Karpas-422 (cell line): Measurements from ENCODE around the gene ADAMTS17. TPM values are rescaled to one million over a fixed set of nuclear protein-coding genes. Genes with fewer than 3 reads are reported as not detected.
A peak's percentile ranks its signal among the peaks of the same experiment; 100 is the strongest.

ENCODE experiments used
- DNase-seq: peaks from one replicate; pipeline ENCODE4 v3.0.0-alpha.2; 2015
- H2AFZ ChIP-seq: fragments of 200-600 bp; sonication (generic); 2 replicates; pipeline ENCODE4 v1.6.1; 2014; ENCODE audit warnings: antibody characterized with exemption, low read length, mixed read lengths
- H3K27ac ChIP-seq: fragments of 200-600 bp; sonication (generic); 2 replicates; pipeline ENCODE4 v1.5.1; 2014; ENCODE audit warnings: mild to moderate bottlenecking, low read length, moderate library complexity
- H3K27me3 ChIP-seq: fragments of 200-600 bp; sonication (generic); 2 replicates; pipeline ENCODE4 v1.6.1; 2014; ENCODE audit warnings: low read length, mixed read lengths
- H3K36me3 ChIP-seq: fragments of 200-600 bp; sonication (generic); 2 replicates; pipeline ENCODE4 v1.6.1; 2014; ENCODE audit warnings: low read length, mixed read lengths; ENCODE audit not compliant: insufficient read depth
- H3K4me1 ChIP-seq: fragments of 200-600 bp; sonication (generic); 2 replicates; pipeline ENCODE4 v1.6.1; 2014; ENCODE audit warnings: mild to moderate bottlenecking, low read length, mixed read lengths
- H3K4me2 ChIP-seq: fragments of 200-600 bp; sonication (generic); 2 replicates; pipeline ENCODE4 v1.6.1; 2014; ENCODE audit warnings: low read length, low read depth, mild to moderate bottlenecking; ENCODE audit not compliant: poor library complexity, severe bottlenecking
- H3K4me3 ChIP-seq: fragments of 200-600 bp; sonication (generic); 2 replicates; pipeline ENCODE4 v1.5.1; 2014; ENCODE audit warnings: mild to moderate bottlenecking, antibody characterized with exemption, low read length, mixed read lengths
- H3K79me2 ChIP-seq: fragments of 200-600 bp; sonication (generic); 2 replicates; pipeline ENCODE4 v1.6.1; 2014; ENCODE audit warnings: mild to moderate bottlenecking, low read length, mixed read lengths
- H3K9ac ChIP-seq: fragments of 200-600 bp; sonication (generic); 2 replicates; pipeline ENCODE4 v1.6.0; 2014; ENCODE audit warnings: low read length
- H3K9me2 ChIP-seq: fragments of 200-600 bp; sonication (generic), shearing (Covaris generic); replicated peaks from 2 replicates; pipeline ENCODE4 v1.6.0; 2014; ENCODE audit warnings: mild to moderate bottlenecking, low read length, moderate library complexity; ENCODE audit not compliant: insufficient read depth
- H3K9me3 ChIP-seq: fragments of 300-700, 200-600 bp; sonication (generic); 2 replicates; pipeline ENCODE4 v1.6.1; 2014; ENCODE audit warnings: low read length, mixed read lengths
- H4K20me1 ChIP-seq: fragments of 200-600 bp; sonication (generic); 2 replicates; pipeline ENCODE4 v1.6.1; 2014; ENCODE audit warnings: mild to moderate bottlenecking, antibody characterized with exemption, low read length, low read depth; ENCODE audit not compliant: insufficient read depth
- total RNA-seq: library from RNA; depleted of rRNA; stranded (reverse); fragments of >200 nt; shearing (Covaris generic); gene quantifications from 2 replicates; pipeline ENCODE4 v1.2.3, GENCODE V29; 2014; ENCODE audit warnings: low replicate concordance

ADAMTS17 gene
- total RNA-seq, 1 experiment from 2014 or later, result not detected

- Histone ChIP-seq H3K36me3 (no peaks in the 10 kb centered on the region), H3K27me3 (no peaks in the 10 kb centered on the region), H3K27ac (no peak overlapping the region), H2AFZ (no peak overlapping the region), H3K9me2 (no peaks in the 10 kb centered on the region), H3K9ac (no peak overlapping the region), H3K4me1 (no peaks in the 10 kb centered on the region), H3K79me2 (no peaks in the 10 kb centered on the region), H3K4me2 (no peak overlapping the region), H4K20me1 (no peaks in the 10 kb centered on the region), H3K4me3 (no peak overlapping the region), H3K9me3 (no peaks in the 10 kb centered on the region)
- no peak for DNase-seq
Observed at GRCh38 chr15:100355342-100355741, 13.6 kb upstream of the ADAMTS17 start.

GRCh38 chr15:100353449-100353848 is 11.7 kb upstream of the ADAMTS17 start:
- H3K27me3 ChIP-seq, result no peaks in the 10 kb centered on the region
- H3K9ac ChIP-seq, result no peak overlapping the region
- no peaks in the 10 kb centered on the region for H3K9me2 ChIP-seq
- no peak overlapping the region for H3K4me2 ChIP-seq
- H3K27ac ChIP-seq, result no peak overlapping the region
- no peaks in the 10 kb centered on the region for H3K36me3 ChIP-seq
- H3K79me2 ChIP-seq, result no peaks in the 10 kb centered on the region
- no peaks in the 10 kb centered on the region for H3K9me3 ChIP-seq
- no peak for DNase-seq
- H2AFZ ChIP-seq, result no peak overlapping the region
- H3K4me1 ChIP-seq, result peaks cover 3% of the 10 kb centered on the region; the same call in 1 of the 2 replicates
- H4K20me1 ChIP-seq, result no peaks in the 10 kb centered on the region
- no peak overlapping the region for H3K4me3 ChIP-seq

DNA sequence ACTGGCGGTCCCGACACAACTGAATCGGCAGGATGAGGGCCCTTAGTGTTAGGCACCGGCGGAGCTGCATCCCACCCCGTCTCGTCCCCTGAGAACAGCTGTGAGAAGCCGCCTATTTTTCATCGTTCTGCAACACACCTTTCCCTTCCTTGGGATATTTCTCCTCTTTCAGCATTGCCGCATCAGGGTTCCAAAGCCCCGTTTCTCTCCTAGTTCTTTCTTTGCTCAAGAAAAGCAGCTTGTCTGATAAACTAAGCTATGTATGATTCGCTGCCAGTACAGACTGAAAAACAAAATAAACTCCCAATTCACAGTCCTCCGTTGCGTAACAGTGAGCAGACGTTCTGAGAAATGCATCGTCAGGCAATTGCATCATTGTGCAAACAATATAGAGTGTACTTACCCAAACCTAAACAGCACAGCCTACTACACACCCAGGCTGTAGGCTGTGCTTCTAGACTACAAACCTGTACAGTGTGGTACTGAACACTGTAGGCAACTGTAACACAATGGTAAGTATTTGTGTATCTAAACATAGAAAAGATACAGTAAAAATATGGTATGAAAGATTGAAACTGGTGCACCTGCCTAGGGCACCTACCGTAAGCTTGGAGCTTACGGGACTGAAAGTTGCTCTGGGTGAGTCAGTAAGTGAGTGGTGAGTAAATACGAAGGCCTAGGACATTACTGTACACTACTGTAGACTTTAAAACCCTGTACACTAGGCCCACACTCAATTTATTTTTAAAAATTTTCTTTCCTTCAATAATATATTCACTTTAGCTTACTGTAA is 8.9 kb upstream of the ADAMTS17 start:
- Histone ChIP-seq H3K36me3 (no peaks in the 10 kb centered on the region), H3K9ac (no peak overlapping the region; the same call in 1 of the 2 replicates), H4K20me1 (no peaks in the 10 kb centered on the region), H2AFZ (no peak overlapping the region; the same call in 1 of the 2 replicates), H3K9me3 (no peaks in the 10 kb centered on the region), H3K27me3 (no peaks in the 10 kb centered on the region), H3K79me2 (no peaks in the 10 kb centered on the region), H3K27ac (no peak overlapping the region), H3K9me2 (no peaks in the 10 kb centered on the region), H3K4me1 (peaks cover 3% of the 10 kb centered on the region; the same call in 1 of the 2 replicates), H3K4me2 (no peak overlapping the region), H3K4me3 (no peak overlapping the region)
- DNase-seq, result no peak

GRCh38 chr15:100349696-100350433 is 8.1 kb upstream of the ADAMTS17 start:
- peak overlapping the region; percentile 81 for H3K4me3 ChIP-seq
- peak; percentile 95 for DNase-seq
- no peaks in the 10 kb centered on the region for H3K36me3 ChIP-seq
- H3K79me2 ChIP-seq, result no peaks in the 10 kb centered on the region
- H3K9ac ChIP-seq, result peak overlapping the region; percentile 85
- no peaks in the 10 kb centered on the region for H3K9me3 ChIP-seq
- H3K27me3 ChIP-seq, result no peaks in the 10 kb centered on the region
- H3K4me1 ChIP-seq, result peaks cover 3% of the 10 kb centered on the region; the same call in 1 of the 2 replicates
- peak overlapping the region; percentile 92 for H3K4me2 ChIP-seq
- no peaks in the 10 kb centered on the region for H4K20me1 ChIP-seq
- no peak overlapping the region for H3K27ac ChIP-seq
- peak overlapping the region; percentile 100 for H2AFZ ChIP-seq
- H3K9me2 ChIP-seq, result no peaks in the 10 kb centered on the region

- H3K4me1 ChIP-seq, result peaks cover 3% of the 10 kb centered on the region; the same call in 1 of the 2 replicates
- no peak overlapping the region for H3K27ac ChIP-seq
- H3K4me2 ChIP-seq, result no peak overlapping the region
- peak overlapping the region; percentile 81; the same call in 1 of the 2 replicates for H3K4me3 ChIP-seq
- no peaks in the 10 kb centered on the region for H4K20me1 ChIP-seq
- H3K27me3 ChIP-seq, result no peaks in the 10 kb centered on the region
- no peak overlapping the region; the same call in 1 of the 2 replicates for H2AFZ ChIP-seq
- H3K9me3 ChIP-seq, result no peaks in the 10 kb centered on the region
- peak overlapping the region; percentile 85; the same call in 1 of the 2 replicates for H3K9ac ChIP-seq
- no peaks in the 10 kb centered on the region for H3K36me3 ChIP-seq
- H3K79me2 ChIP-seq, result no peaks in the 10 kb centered on the region
- H3K9me2 ChIP-seq, result no peaks in the 10 kb centered on the region
- DNase-seq, result no peak
Observed at GRCh38 chr15:100349321-100349695, 7.5 kb upstream of the ADAMTS17 start.

- Histone ChIP-seq H3K79me2 (no peaks in the 10 kb centered on the region), H3K9me3 (no peaks in the 10 kb centered on the region), H4K20me1 (no peaks in the 10 kb centered on the region), H3K9me2 (no peaks in the 10 kb centered on the region), H3K27me3 (no peaks in the 10 kb centered on the region), H3K4me1 (peaks cover 3% of the 10 kb centered on the region; the same call in 1 of the 2 replicates), H3K27ac (no peak overlapping the region), H3K36me3 (no peaks in the 10 kb centered on the region), H3K4me2 (no peak overlapping the region), H2AFZ (no peak overlapping the region), H3K4me3 (no peak overlapping the region), H3K9ac (no peak overlapping the region)
- no peak for DNase-seq
Observed at GRCh38 chr15:100348578-100348977, 6.8 kb upstream of the ADAMTS17 start.

DNA sequence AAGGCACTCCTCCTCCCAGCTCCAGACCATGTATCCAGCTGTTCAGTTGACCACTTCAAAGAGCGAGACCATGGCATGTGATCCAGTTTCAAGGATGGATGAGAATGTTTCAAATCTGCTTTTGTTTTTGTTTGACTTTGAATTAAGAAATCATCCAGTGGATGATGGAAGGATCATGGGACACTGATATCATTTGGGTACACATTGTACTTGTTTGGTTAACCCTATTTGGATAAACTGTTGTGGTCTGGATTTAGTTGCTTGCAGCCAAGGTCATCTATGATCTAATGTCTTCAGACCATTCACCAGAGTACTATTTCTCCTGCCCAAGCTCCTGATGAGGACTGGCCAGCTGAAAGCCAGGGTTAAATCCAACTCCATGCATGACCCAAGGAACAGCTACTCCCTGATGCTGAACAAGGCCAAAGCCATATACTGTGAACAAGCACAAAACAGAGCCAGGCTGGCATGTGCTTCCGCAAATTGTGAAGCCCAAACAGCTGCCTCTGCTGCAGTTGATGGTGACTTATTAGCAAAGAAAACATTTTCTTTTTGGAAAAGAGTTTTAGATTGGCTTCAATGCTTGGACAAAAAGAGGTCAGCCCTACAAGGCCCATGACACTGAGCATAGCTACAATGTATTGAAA is 5.2 kb upstream of the ADAMTS17 start:
- Histone ChIP-seq H3K27ac (no peak overlapping the region), H3K9me2 (no peaks in the 10 kb centered on the region), H3K4me2 (no peak overlapping the region), H3K9me3 (no peaks in the 10 kb centered on the region), H3K9ac (no peak overlapping the region), H3K4me3 (no peak overlapping the region), H3K27me3 (no peaks in the 10 kb centered on the region), H4K20me1 (no peaks in the 10 kb centered on the region), H3K79me2 (no peaks in the 10 kb centered on the region), H3K36me3 (no peaks in the 10 kb centered on the region), H2AFZ (no peak overlapping the region), H3K4me1 (peaks cover 3% of the 10 kb centered on the region; the same call in 1 of the 2 replicates)
- no peak for DNase-seq

- Histone ChIP-seq H3K9me3 (no peaks in the 10 kb centered on the region), H3K4me1 (peaks cover 3% of the 10 kb centered on the region; the same call in 1 of the 2 replicates), H3K27ac (no peak overlapping the region), H3K4me3 (no peak overlapping the region), H3K79me2 (no peaks in the 10 kb centered on the region), H4K20me1 (no peaks in the 10 kb centered on the region), H3K36me3 (no peaks in the 10 kb centered on the region), H3K27me3 (no peaks in the 10 kb centered on the region), H3K9me2 (no peaks in the 10 kb centered on the region), H2AFZ (no peak overlapping the region), H3K4me2 (no peak overlapping the region), H3K9ac (no peak overlapping the region)
- no peak for DNase-seq
Observed at GRCh38 chr15:100345438-100345837, 3.7 kb upstream of the ADAMTS17 start.
